IMR-90 (cell line): ENCODE results near the gene HERC6. TPM values are rescaled to one million over a fixed set of nuclear protein-coding genes. Genes with fewer than 3 reads are reported as not detected.

Experiments used
- ATAC-seq: fragments of 200-7000 bp; cut with Tn5 transposase; 2 replicates; pipeline ENCODE4 v1.9.1; 2020; ENCODE audit warnings: low read depth, mild to moderate bottlenecking, moderate library complexity
- BruUV-seq: library from RNA; stranded (reverse); fragments of 400-500 nt; replicated peaks from 2 replicates; lab custom pipeline; 2021; lab: Mats Ljungman, UMichigan
- CTCF ChIA-PET: fragments of 300-600 bp; formaldehyde crosslinking; extraction: SDS; loops from one replicate; lab custom pipeline; 2021; ENCODE audit warnings: antibody characterized with exemption; lab: Yijun Ruan, JAX
- POLR2A ChIA-PET: fragments of 300-600 bp; sonication (Branson Sonifier 250); formaldehyde crosslinking; loops from one replicate; lab custom pipeline; 2022; ENCODE audit warnings: antibody characterized with exemption; ENCODE audit not compliant: unreplicated experiment; lab: Charles Lee
- DNase-seq: peaks from one replicate; pipeline ENCODE4 v3.0.0; 2013
- H2AFZ ChIP-seq: replicated peaks from 2 replicates; pipeline ENCODE3; 2013; ENCODE audit warnings: low read length, mild to moderate bottlenecking; ENCODE audit not compliant: poor library complexity
- H2AK5ac ChIP-seq: 2 replicates; pipeline ENCODE4 v1.6.1; 2013; ENCODE audit warnings: low read depth, low read length, inconsistent platforms
- H2AK9ac ChIP-seq: replicated peaks from 2 replicates; pipeline ENCODE3; 2013; ENCODE audit warnings: mild to moderate bottlenecking, low read depth, low read length, moderate library complexity; ENCODE audit not compliant: poor library complexity
- H2BK120ac ChIP-seq: 2 replicates; pipeline ENCODE4 v1.6.1; 2013; ENCODE audit warnings: low read depth, low read length, inconsistent platforms
- H2BK15ac ChIP-seq: 3 replicates; pipeline ENCODE4 v1.6.1; 2013; ENCODE audit warnings: low read depth, low read length, inconsistent platforms
- H2BK20ac ChIP-seq: 2 replicates; pipeline ENCODE4 v1.6.1; 2013; ENCODE audit warnings: low read depth, mild to moderate bottlenecking, inconsistent platforms, low read length, moderate library complexity
- H2BK5ac ChIP-seq: 2 replicates; pipeline ENCODE4 v1.6.1; 2013; ENCODE audit warnings: mild to moderate bottlenecking, low read depth, low read length, inconsistent platforms; ENCODE audit not compliant: poor library complexity, severe bottlenecking
- H3K14ac ChIP-seq: replicated peaks from 2 replicates; pipeline ENCODE4 v1.6.1; 2013; ENCODE audit warnings: low read depth, low read length, inconsistent platforms
- H3K18ac ChIP-seq: 2 replicates; pipeline ENCODE4 v1.6.1; 2013; ENCODE audit warnings: low read depth, low read length, control low read depth
- H3K23ac ChIP-seq: 2 replicates; pipeline ENCODE4 v1.6.1; 2013; ENCODE audit warnings: low read depth, low read length, inconsistent platforms
- H3K27ac ChIP-seq: 2 replicates; pipeline ENCODE4 v1.5.1; 2013; ENCODE audit warnings: mild to moderate bottlenecking, control low read depth, low read length; ENCODE audit not compliant: insufficient read depth
- H3K27me3 ChIP-seq: 2 replicates; pipeline ENCODE4 v1.6.1; 2013; ENCODE audit warnings: low read length; ENCODE audit not compliant: control insufficient read depth, insufficient read depth
- H3K36me3 ChIP-seq: 2 replicates; pipeline ENCODE4 v1.6.1; 2013; ENCODE audit warnings: low read length, mixed read lengths; ENCODE audit not compliant: control insufficient read depth, insufficient read depth
- H3K4ac ChIP-seq: 2 replicates; pipeline ENCODE4 v1.6.1; 2013; ENCODE audit warnings: low read depth, low read length, inconsistent platforms
- H3K4me1 ChIP-seq: 2 replicates; pipeline ENCODE4 v1.6.1; 2013; ENCODE audit warnings: low read length, mixed read lengths; ENCODE audit not compliant: control insufficient read depth, insufficient read depth
- H3K4me2 ChIP-seq: 2 replicates; pipeline ENCODE4 v1.6.1; 2013; ENCODE audit warnings: low read depth, mild to moderate bottlenecking, control low read depth, low read length, moderate library complexity
- H3K4me3 ChIP-seq: 2 replicates; pipeline ENCODE4 v1.5.1; 2013; ENCODE audit warnings: low read depth, mild to moderate bottlenecking, control low read depth, low read length, moderate library complexity; ENCODE audit not compliant: insufficient read depth
- H3K56ac ChIP-seq: 2 replicates; pipeline ENCODE4 v1.6.1; 2013; ENCODE audit warnings: low read length, inconsistent platforms; ENCODE audit not compliant: insufficient read depth; ENCODE audit errors: extremely low read depth
- H3K79me1 ChIP-seq, 2 experiments: 2 replicates each; pipeline ENCODE4 v1.6.1; 2013; ENCODE audit warnings: low read length in 2 of 2, inconsistent platforms in 1 of 2, low read depth in 1 of 2
- H3K9ac ChIP-seq: 2 replicates; pipeline ENCODE4 v1.6.1; 2013; ENCODE audit warnings: low read depth, low read length, control low read depth
- H3K9me1 ChIP-seq: 2 replicates; pipeline ENCODE4 v1.6.1; 2013; ENCODE audit warnings: low read length, inconsistent platforms; ENCODE audit not compliant: insufficient read depth
- H3K9me3 ChIP-seq: 2 replicates; pipeline ENCODE4 v1.6.1; 2013; ENCODE audit warnings: low read length; ENCODE audit not compliant: control insufficient read depth, insufficient read depth
- H4K20me1 ChIP-seq: 2 replicates; pipeline ENCODE4 v1.6.1; 2013; ENCODE audit warnings: low read length, inconsistent platforms; ENCODE audit not compliant: insufficient read depth
- H4K5ac ChIP-seq: 2 replicates; pipeline ENCODE4 v1.6.1; 2013; ENCODE audit warnings: mild to moderate bottlenecking, low read depth, low read length, control low read depth
- H4K8ac ChIP-seq, 2 experiments: 2 replicates each; pipeline ENCODE4 v1.6.1; 2013; ENCODE audit warnings: low read depth in 2 of 2, low read length in 2 of 2, control low read depth in 1 of 2, inconsistent platforms in 1 of 2
- H4K91ac ChIP-seq: 2 replicates; pipeline ENCODE4 v1.6.1; 2013; ENCODE audit warnings: low read depth, low read length, inconsistent platforms; ENCODE audit not compliant: insufficient read depth
- SMC3 ChIP-seq: fragments of 150-350 bp; IDR thresholded peaks from 2 replicates; pipeline ENCODE4 v1.6.1; 2016; ENCODE audit warnings: low read depth, mild to moderate bottlenecking, antibody characterized with exemption, low read length, moderate library complexity
- WGBS, 2 experiments: methylation state at CpG; one replicate each; pipeline versions ENCODE4 v1.1.5 to v1.1.7; 2013; ENCODE audit warnings: missing lambda C conversion rate in 2 of 2; ENCODE audit not compliant: insufficient read length in 1 of 2; ENCODE audit errors: extremely low coverage in 2 of 2; 5-methylcytosine and 5-hydroxymethylcytosine counted together
- dilution Hi-C: fragments of 300-500 bp; cut with HindIII; formaldehyde crosslinking; loops from one replicate; pipeline ENCODE4 v1.14.3; 2018; ENCODE audit warnings: low sequenced_read_pairs; ENCODE audit not compliant: unreplicated experiment
- in situ Hi-C: fragments of 300-500 bp; cut with MboI; formaldehyde crosslinking; loops from 3 replicates; pipeline ENCODE4 v1.14.3; 2019; ENCODE audit warnings: low sequenced_read_pairs, inconsistent platforms, mixed read lengths
- intact Hi-C: fragments of 100-400 bp; cut with micrococcal nuclease; formaldehyde crosslinking; loops from 2 replicates; pipeline ENCODE4 v1.10.0; 2022
- polyA plus RNA-seq, 3 experiments: library from polyadenylated mRNA; depleted of rRNA; stranded (reverse); fragments of >200 nt; gene quantifications; 2 replicates each; pipeline ENCODE4 v1.2.3, GENCODE V29; 2012; ENCODE audit warnings: low replicate concordance in 1 of 3
- total RNA-seq: library from RNA; depleted of rRNA; stranded (reverse); fragments of >200 nt; gene quantifications from 2 replicates; pipeline ENCODE4 v1.2.3, GENCODE V29; 2012

The HERC6 gene
- total and polyA plus RNA-seq, 2 of the 4 experiments (the other 2 are of a cell fraction) = 0.53 to 1.6 TPM

GRCh38 chr4:88440146-88440545 lies 61.5 kb downstream of the HERC6 start:
- CTCF ChIA-PET = no interaction called here
- dilution Hi-C loops = no loop called here
- no peaks in the 10 kb centered on the region for H3K36me3 ChIP-seq

More at GRCh38 chr4:88440146-88440545, 61.5 kb downstream of the HERC6 start:
- DNase-seq = no peak
- H4K91ac ChIP-seq = no peak overlapping the region
- no peaks in the 10 kb centered on the region; the same call in 1 of the 2 replicates for H3K27me3 ChIP-seq
- no peak overlapping the region for H3K27ac ChIP-seq
- no peak overlapping the region for H3K18ac ChIP-seq
- H3K23ac ChIP-seq = no peak overlapping the region
- H3K9me3 ChIP-seq = no peaks in the 10 kb centered on the region
- no peak overlapping the region for H3K56ac ChIP-seq
- H2BK15ac ChIP-seq = no peak overlapping the region
- H4K20me1 ChIP-seq = no peaks in the 10 kb centered on the region
- no peaks in the 10 kb centered on the region for H3K9me1 ChIP-seq
- no peak for TF ChIP-seq SMC3
- ATAC-seq = no peak
- no peak overlapping the region for H2BK20ac ChIP-seq
- no peak overlapping the region for H4K5ac ChIP-seq
- POLR2A ChIA-PET = no interaction called here
- no peak overlapping the region for H2AK5ac ChIP-seq
- H3K14ac ChIP-seq = no peak overlapping the region
- in situ Hi-C loops = no loop called here
- no peak overlapping the region for H2AFZ ChIP-seq
- H2BK5ac ChIP-seq = no peak overlapping the region
- intact Hi-C loops = no loop called here
- H3K4me1 ChIP-seq = no peaks in the 10 kb centered on the region
- no peak overlapping the region for H3K4me2 ChIP-seq
- H3K4me3 ChIP-seq = no peak overlapping the region
- no peak overlapping the region for H3K4ac ChIP-seq
- H2AK9ac ChIP-seq = no peak overlapping the region
- BruUV-seq = no TSS peak
- H3K9ac ChIP-seq = no peak overlapping the region
- H4K8ac ChIP-seq = no peak overlapping the region
- H3K79me1 ChIP-seq = no peaks in the 10 kb centered on the region
- H2BK120ac ChIP-seq = no peak overlapping the region
- no CpG with 5 or more reads among the region's 1 CpG for WGBS, 2 experiments
